ENCODE measurements around the gene COL4A4. TPM values are rescaled to one million over a fixed set of nuclear protein-coding genes. Genes with fewer than 3 reads are reported as not detected.

The COL4A4 gene
- total and polyA plus RNA-seq, 2 of the 4 experiments (the other 2 are of a cell fraction), result 0.02 TPM; not detected in 1

DNA sequence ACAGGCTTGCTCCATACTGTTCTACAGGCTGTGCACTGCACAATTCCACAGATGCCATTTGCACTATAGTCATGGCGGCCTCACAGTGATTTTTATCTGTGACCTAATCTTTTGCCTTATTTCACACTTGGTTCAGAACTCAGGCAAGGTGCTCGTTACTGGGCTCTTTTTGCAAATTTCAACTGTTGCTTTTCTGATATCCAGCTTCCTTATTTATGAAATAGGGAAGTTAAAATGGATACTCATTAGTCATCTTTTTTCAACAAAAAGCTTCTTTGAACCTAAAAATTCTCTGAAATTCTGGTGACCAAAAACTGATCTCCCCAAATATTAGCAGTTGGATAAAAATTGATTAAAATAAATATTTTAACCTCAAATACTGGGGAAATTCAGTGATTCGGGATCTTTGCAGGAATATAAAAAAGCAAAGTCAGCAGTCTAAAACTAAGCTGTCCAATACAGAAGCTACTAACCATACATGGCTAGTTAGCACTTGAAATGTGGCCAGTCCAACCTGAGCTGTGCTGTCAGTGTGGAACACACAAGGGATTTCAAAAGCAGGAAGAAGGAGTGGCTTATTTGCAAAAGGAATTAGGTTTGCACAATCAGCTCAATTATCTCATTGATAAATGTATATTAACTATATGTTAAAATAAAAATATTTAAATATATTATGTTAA, 134.4 kb downstream of the COL4A4 start:
- Histone ChIP-seq H2BK20ac (ENCODE audit: low read depth, low read length) (no peak overlapping the region), H3K9me1 (ENCODE audit: insufficient read depth, low read length) (no peaks in the 10 kb centered on the region), H2AK9ac (replicated peaks; ENCODE audit: low read depth, low read length, poor library complexity) (no peak overlapping the region), H3K9ac (ENCODE audit: low read depth, low read length) (no peak overlapping the region), H2AK5ac (ENCODE audit: low read depth, low read length) (no peak overlapping the region), H3K27ac (ENCODE audit: insufficient read depth, low read length) (no peak overlapping the region), H2AFZ (replicated peaks; ENCODE audit: low read length, poor library complexity) (no peak overlapping the region), H3K56ac (ENCODE audit: extremely low read depth, insufficient read depth, low read length) (no peak overlapping the region), H3K23ac (ENCODE audit: low read depth, low read length) (no peak overlapping the region), H3K4me1 (ENCODE audit: control insufficient read depth, insufficient read depth, low read length) (no peaks in the 10 kb centered on the region), H2BK5ac (ENCODE audit: low read depth, low read length, poor library complexity, severe bottlenecking) (no peak overlapping the region), H3K36me3 (ENCODE audit: control insufficient read depth, insufficient read depth, low read length) (no peaks in the 10 kb centered on the region), H2BK15ac (ENCODE audit: low read depth, low read length) (no peak overlapping the region), H4K20me1 (ENCODE audit: insufficient read depth, low read length) (no peaks in the 10 kb centered on the region), H3K27me3 (ENCODE audit: control insufficient read depth, insufficient read depth, low read length) (peaks cover 3% of the 10 kb centered on the region; the same call in 1 of the 2 replicates), H4K8ac (ENCODE audit: low read depth in 2 of 2, low read length in 2 of 2) (no peak overlapping the region), H3K4me2 (ENCODE audit: low read depth, low read length) (no peak overlapping the region), H3K4me3 (ENCODE audit: insufficient read depth, low read depth, low read length) (no peak overlapping the region), H3K4ac (ENCODE audit: low read depth, low read length) (no peak overlapping the region), H3K9me3 (ENCODE audit: control insufficient read depth, insufficient read depth, low read length) (no peaks in the 10 kb centered on the region), H3K79me1 (ENCODE audit: low read depth in 1 of 2, low read length in 2 of 2) (no peaks in the 10 kb centered on the region), H3K14ac (replicated peaks; ENCODE audit: low read depth, low read length) (no peak overlapping the region), H3K18ac (ENCODE audit: low read depth, low read length) (no peak overlapping the region), H2BK120ac (ENCODE audit: low read depth, low read length) (no peak overlapping the region), H4K91ac (ENCODE audit: insufficient read depth, low read depth, low read length) (no peak overlapping the region), H4K5ac (ENCODE audit: low read depth, low read length) (no peak overlapping the region)
- POLR2A ChIA-PET (ENCODE audit: unreplicated experiment), result no interaction called here
- CTCF ChIA-PET, result no interaction called here
- WGBS, 2 experiments (ENCODE audit: extremely low coverage in 2 of 2, insufficient read length in 1 of 2), result 80% methylated on average over 1 of the region's 3 CpGs; no CpG with 5 or more reads in 1 of the 2 experiments
- ATAC-seq (ENCODE audit: low read depth), result no peak
- intact Hi-C loops (cut with micrococcal nuclease), result loop anchor here (5.0 kb wide), 1 partner anchor 78 kb away; no protein-coding TSS in a partner anchor
- no peak for DNase-seq
- TF ChIP-seq MAFK (IDR thresholded peaks at IDR 0.05; ENCODE audit: low read depth, low read length), result peak; percentile 59
- TF ChIP-seq USF2 (IDR thresholded peaks at IDR 0.05; ENCODE audit: low read depth, low read length), result no peak
- no peak for TF ChIP-seq POLR2A (IDR thresholded peaks at IDR 0.05; ENCODE audit: low read depth, low read length)
- in situ Hi-C loops (cut with MboI; ENCODE audit: low sequenced_read_pairs), result no loop called here
- dilution Hi-C loops (cut with HindIII; ENCODE audit: low sequenced_read_pairs, unreplicated experiment), result no loop called here
- BruUV-seq (replicated peaks), result no TSS peak
